GM12873 (cell line): ENCODE data around the gene ESM1.
A peak's percentile ranks its signal among the peaks of the same experiment; 100 is the strongest.

Experiments
- TF ChIP-seq, protein P1 (sequence below): IDR thresholded peaks from 2 replicates; pipeline ENCODE4 v1.5.1; 2012; ENCODE audit warnings: low read depth, mild to moderate bottlenecking, moderate library complexity, low read length, control low read depth; ENCODE audit not compliant: insufficient read depth; ENCODE audit errors: missing control alignments

The ESM1 gene

DNA sequence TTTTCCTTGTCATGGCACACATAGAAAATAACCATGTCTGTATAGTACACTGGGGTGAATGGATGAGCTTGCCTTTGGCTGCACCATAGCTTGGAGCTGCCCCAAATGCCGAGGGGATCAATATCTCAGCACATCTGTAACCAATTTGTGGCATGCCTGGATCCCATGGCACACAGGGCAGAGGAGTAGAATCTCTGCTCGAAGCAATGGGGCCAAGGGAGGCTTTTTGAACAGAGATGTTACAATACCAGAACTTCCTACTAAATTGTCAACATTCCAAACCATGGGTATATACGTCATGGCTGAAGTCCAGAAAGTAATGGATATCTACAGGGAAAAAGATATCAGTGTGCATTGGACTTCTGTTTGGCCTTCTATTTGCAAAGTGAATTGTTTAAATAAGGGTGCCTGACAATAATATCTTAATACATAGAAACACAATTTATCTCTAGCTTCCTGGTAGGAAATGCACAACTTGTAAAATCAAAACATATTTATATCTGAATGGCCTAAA lies 39.0 kb downstream of the ESM1 start:
- TF ChIP-seq, protein P1, sequence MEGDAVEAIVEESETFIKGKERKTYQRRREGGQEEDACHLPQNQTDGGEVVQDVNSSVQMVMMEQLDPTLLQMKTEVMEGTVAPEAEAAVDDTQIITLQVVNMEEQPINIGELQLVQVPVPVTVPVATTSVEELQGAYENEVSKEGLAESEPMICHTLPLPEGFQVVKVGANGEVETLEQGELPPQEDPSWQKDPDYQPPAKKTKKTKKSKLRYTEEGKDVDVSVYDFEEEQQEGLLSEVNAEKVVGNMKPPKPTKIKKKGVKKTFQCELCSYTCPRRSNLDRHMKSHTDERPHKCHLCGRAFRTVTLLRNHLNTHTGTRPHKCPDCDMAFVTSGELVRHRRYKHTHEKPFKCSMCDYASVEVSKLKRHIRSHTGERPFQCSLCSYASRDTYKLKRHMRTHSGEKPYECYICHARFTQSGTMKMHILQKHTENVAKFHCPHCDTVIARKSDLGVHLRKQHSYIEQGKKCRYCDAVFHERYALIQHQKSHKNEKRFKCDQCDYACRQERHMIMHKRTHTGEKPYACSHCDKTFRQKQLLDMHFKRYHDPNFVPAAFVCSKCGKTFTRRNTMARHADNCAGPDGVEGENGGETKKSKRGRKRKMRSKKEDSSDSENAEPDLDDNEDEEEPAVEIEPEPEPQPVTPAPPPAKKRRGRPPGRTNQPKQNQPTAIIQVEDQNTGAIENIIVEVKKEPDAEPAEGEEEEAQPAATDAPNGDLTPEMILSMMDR, result no peak

DNA sequence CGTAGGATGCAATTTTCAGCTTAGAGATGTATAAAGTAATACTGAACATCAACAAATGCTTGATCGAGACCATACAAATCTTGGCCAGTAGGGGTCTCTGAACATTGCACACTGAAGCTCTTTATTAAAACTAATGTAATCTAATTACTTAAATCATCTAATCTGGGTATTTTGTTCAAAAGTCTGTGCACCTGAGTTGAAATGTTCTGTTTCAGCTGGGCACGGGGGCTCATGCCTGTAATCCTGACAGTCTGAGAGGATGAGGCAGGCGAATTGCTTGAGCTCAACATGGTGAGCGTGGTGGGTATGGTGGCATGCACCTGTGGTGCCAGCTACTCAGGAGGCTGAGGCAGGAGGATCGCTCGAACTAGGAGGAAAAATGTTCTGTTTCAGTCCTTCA lies 41.0 kb downstream of the ESM1 start:
- TF ChIP-seq, protein P1, result peak; percentile 62

DNA sequence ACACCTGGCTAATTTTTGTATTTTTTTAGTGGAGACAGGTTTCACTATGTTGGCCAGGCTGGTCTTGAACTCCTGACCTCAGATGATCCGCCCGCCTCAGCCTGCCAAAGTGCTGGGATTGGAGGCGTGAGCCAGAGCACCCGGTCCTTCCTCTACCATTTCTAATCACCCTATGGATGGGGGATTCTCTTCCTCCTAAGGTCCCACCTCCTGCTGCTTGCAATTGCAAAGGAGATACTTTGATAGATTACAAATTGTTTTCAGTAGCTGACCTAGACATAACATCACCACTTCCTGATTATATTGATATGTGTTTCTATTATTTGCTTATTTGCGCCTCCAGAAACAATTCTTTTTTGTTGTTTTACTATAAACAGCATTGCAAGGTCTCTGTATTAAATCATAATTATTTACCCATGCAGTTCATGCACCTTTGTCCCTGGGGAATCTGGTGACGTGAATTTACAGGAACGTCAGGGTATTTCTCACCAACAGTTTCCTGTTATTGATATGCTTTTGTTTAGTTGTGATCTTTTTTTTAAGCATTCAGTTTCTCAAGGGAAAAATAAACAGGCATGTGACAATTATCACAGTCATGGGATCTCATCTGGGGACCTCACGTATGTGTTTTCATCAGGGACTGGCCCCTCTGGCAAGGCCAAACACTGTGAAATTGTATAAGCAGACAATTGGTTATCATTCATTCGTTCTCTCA lies 43.2 kb downstream of the ESM1 start:
- TF ChIP-seq, protein P1, result no peak

DNA sequence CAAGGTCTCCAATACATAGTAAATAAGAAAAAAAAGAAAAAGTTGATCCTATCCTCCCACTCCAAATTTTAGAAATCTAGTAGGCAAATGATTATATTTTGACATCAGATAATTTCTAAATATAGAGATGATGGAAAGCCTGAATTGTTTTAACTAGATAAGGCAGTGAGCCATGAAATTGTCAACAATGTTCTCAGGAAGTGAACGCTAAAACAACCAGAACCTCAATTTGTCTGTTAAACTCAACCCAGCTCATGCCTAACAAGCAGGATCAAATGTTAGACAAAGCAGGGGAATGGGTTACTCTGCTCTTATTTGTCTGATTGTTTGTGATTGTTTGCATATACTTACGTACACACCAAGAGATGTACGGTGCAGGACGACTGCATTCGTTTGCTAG lies 49.2 kb downstream of the ESM1 start:
- TF ChIP-seq, protein P1, result no peak

DNA sequence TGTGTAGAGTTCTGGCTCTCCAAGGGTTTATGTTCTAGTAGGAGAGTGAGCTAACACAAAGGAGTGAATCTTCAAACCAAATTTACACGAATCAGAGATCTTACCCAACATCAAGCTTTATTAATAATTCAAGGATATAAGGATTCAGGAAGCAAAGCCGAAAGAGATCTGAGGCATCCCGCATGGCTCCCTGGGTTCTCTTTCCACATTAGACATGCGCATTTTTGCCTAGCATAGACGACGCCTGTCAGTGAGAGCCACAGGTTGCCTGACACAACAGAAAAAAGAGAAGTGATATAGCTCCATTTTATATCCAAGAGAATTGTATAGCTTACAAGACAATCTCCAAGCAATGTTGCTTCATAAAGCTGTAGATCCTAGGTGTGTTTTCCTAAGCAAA lies 52.6 kb downstream of the ESM1 start:
- TF ChIP-seq, protein P1, result no peak

DNA sequence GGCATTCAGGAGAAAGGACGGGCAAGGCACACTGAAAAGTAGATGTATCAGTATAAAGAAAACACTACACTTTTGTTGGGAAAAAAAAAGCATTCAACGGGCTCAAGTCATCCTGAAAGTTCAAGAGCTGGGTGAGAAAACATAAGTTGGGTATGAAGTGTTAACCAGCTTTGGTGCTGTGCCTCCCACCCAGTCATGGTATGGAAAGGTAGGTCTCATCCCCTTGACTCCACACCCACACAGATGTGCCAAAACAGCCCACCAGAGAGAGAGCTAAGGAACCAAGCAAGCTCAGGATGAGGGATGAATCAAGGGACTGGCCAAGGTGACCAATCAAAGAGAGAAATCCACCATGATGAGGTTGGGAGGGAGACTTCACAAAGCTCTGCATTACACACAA lies 54.7 kb downstream of the ESM1 start:
- TF ChIP-seq, protein P1, result no peak
